Activated naive CD4-positive, alpha-beta T cell (primary cell): ENCODE measurements around the gene AIF1.

ENCODE experiments used
- DNase-seq, 4 experiments: peaks; one replicate each; lab custom pipeline; 2025; lab: John Stamatoyannopoulos, UW

Gene AIF1

DNA sequence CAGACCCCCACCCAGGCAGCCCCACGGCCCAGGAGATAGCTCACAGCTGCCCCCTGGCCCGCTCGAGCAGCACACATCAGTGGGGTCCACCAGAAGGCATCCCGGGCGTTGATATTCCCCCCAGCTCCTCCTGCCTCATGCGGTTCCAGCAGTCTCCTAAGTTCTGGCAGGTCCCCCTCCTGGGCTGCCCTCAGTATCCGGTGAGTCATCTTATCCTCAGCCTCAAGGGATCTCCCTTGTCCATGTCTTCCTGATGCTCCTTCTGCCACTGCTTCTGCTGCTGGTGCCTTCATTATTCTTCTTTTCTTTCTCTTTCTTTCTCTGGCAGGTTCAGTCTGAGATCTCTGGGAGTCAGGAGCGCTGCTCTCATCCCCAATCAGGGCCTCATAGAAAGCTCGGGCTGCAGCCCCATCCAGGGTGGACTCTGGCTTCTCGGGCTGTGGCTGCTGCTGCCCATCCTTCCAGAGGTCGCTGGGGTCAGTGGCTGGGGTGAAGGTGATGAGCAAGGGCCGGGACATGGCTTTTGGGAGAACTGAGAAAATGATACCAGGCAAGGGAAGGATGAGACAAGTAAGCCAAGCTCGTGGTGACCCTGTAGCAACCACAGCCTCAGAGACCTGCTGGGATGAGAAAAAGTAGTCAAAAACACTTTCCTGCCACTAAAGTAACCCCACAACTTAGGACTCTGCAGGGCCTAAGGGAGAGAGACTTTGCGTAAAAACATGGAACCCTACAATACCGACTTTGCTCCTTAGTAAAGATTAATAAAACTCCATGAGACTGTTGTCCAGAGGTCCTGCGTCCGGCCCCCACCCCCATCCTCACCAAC is 49.1 kb downstream of the AIF1 start:
- DNase-seq = no peak

DNA sequence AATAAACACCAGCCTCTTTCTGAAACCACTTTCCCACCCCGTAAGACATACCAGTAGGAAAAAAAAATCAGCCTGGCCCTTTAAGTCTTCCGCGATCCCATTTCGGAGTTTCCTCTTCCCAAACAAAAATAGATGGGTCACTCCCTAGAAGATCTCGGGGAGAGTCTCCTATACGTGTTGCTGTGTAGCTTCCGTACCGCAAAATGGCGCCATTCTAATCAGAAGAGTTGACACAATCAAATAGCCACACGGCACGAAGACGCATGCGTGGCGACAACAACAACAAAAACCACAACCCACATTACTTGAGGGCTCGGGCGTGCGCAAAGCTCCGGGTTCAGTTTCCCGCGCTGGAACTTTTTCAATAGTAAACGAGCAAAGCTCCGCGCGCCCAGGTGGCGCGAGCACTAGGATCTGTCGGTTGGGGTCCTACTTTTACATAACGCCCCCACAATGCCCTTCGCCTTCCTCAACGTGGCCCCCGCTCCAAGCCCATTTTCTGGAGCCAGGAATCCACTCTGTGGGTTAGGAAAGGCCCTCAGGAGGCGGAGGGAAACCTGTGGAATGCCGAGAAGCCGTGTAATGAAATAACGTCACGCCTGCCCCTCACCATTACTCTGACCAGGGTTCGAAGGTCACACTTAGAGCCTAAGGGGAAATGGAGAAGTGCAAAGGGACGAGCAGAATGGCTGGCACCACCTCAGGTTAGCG is 49.9 kb downstream of the AIF1 start, which contains the start of gene GPANK1:
Gene GPANK1, minus strand, starts transcription at position 208 of the 711 bp plus-strand sequence. CDS start 519 bp downstream, outside the sequence.
- DNase-seq = peak; percentile 64 to 82 (median 78)

DNA sequence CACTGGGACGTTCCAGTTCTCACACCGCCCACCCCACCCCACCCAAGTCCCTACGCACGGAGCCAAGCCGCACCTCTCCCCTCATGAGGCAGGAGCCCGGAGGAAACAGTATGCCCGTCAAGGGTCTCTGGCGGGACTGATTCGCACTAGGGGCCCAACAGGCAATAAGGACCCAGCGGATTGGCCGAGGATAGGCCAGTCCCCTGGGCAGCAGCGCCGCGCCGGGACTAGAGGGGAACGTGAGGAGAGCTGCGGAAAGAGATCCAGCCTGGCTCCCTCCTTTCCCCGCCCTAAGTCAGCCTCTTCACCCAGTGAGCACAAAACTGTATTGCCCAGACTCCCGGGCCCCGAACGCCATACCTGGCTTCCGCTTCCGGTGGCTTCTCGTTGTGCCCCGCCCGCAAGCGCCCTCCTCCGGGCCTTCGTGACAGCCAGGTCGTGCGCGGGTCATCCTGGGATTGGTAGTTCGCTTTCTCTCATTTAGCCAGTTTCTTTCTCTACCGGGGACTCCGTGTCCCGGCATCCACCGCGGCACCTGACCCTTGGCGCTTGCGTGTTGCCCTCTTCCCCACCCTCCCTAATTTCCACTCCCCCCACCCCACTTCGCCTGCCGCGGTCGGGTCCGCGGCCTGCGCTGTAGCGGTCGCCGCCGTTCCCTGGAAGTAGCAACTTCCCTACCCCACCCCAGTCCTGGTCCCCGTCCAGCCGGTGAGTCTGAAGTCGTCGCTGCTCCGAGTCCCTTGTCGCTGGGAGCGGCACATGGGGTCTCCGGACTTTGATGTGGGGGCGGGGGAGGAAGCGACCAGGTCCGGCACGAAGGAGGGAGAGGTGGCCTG is 50.7 kb downstream of the AIF1 start, which contains the start of gene CSNK2B:
Gene CSNK2B, plus strand, starts transcription at position 580 of the 836 bp plus-strand sequence. CDS start 752 bp downstream, outside the sequence.
- peak; percentile 93 to 97 (median 94) for DNase-seq

DNA sequence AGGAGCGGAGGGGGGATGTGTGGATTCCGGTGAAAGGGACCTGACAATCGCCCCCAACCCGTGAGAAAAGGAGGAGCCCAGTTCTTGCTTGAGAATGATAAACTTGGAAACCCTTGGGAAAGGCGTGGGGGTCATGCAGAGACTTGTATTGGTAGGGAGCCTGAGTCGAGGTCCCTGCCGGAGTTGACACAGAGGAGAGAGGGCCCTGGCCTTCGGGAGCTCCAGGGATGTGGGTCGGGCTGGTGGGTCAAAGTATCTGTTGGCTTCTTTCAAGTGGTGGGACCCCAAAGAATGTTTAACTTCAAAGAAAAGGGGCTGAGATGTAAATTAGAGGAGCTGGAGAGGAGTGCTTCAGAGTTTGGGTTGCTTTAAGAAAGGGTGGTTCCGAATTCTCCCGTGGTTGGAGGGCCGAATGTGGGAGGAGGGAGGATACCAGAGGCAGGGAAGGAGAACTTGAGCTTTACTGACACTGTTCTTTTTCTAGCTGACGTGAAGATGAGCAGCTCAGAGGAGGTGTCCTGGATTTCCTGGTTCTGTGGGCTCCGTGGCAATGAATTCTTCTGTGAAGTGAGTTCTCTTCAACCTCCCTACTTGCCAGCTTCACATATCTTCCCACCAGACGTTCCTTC is 51.4 kb downstream of the AIF1 start:
- no peak for DNase-seq
